Spleen (tissue), 7 donors: ENCODE measurements around the gene KIF26B.

Experiments used
- POLR2A ChIP-seq, 3 donors: fragments of 450-650 bp; IDR thresholded peaks; one replicate each; pipeline ENCODE4 v1.5.1; 2017; ENCODE audit warnings: antibody characterized with exemption in 3 of 3, mild to moderate bottlenecking in 1 of 3
- TF ChIP-seq, protein P1 (sequence below), 11 experiments: fragments of 200-600 bp in 7 of 11; fragments of 450-650 bp in 4 of 11; sonication (generic) in 4 of 11; IDR thresholded peaks in 8 of 11; conservative IDR thresholded peaks in 3 of 11; 1 replicate in 7 of 11; 2 replicates in 4 of 11; pipeline versions ENCODE4 v1.4.0 to v1.8.0; 2016 to 2021; ENCODE audit warnings: antibody characterized with exemption in 11 of 11, inconsistent platforms in 4 of 11, mild to moderate bottlenecking in 1 of 11
- donor health status: DM: no; HTN: no; CAD: no; lungs with moderate emphysema.
- donor health status: DM: no; HTN: no; CAD: no.
- donor health status: DM: no; HTN: no; CAD: no.

DNA sequence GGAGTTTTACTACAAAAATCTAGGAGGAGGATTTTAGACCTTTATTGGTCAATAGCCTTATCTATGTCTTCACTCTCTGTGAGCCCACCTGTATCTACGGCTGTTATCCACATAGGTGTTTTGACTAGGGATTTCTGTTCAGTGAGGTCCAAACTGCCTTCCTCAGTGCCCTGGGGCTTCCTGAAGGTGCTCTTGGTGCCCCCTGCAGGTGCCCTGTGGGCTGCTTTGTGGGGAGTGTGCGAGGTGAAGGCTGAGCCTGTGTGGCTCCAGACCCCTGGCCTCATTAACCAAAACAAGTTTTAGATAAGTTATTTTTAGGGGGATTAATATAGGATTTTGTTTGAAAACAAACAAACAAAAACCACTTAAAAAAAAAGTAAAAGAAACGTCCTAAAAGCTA is 122.5 kb downstream of the KIF26B start:
- TF ChIP-seq, protein P1, sequence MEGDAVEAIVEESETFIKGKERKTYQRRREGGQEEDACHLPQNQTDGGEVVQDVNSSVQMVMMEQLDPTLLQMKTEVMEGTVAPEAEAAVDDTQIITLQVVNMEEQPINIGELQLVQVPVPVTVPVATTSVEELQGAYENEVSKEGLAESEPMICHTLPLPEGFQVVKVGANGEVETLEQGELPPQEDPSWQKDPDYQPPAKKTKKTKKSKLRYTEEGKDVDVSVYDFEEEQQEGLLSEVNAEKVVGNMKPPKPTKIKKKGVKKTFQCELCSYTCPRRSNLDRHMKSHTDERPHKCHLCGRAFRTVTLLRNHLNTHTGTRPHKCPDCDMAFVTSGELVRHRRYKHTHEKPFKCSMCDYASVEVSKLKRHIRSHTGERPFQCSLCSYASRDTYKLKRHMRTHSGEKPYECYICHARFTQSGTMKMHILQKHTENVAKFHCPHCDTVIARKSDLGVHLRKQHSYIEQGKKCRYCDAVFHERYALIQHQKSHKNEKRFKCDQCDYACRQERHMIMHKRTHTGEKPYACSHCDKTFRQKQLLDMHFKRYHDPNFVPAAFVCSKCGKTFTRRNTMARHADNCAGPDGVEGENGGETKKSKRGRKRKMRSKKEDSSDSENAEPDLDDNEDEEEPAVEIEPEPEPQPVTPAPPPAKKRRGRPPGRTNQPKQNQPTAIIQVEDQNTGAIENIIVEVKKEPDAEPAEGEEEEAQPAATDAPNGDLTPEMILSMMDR (IDR thresholded peaks at IDR 0.05 in 8 of 11, conservative IDR thresholded peaks at IDR 0.05 in 3 of 11) = no peak
- no peak for TF ChIP-seq POLR2A (IDR thresholded peaks at IDR 0.05)
